NB4 (cell line): ENCODE measurements around the gene SLC16A1.

Source experiments
- MYC ChIP-seq: IDR thresholded peaks from 2 replicates; pipeline ENCODE4 v1.6.1; 2011; ENCODE audit warnings: low read depth, low read length
- POLR2A ChIP-seq: IDR thresholded peaks from 2 replicates; pipeline ENCODE4 v1.6.1; 2011; ENCODE audit warnings: mild to moderate bottlenecking; ENCODE audit not compliant: insufficient read length; ENCODE audit errors: extremely low read depth
- TF ChIP-seq, protein P1 (sequence below): IDR thresholded peaks from one replicate; pipeline ENCODE4 v1.5.1; 2012; ENCODE audit warnings: low read depth, low read length

- TF ChIP-seq, protein P1, sequence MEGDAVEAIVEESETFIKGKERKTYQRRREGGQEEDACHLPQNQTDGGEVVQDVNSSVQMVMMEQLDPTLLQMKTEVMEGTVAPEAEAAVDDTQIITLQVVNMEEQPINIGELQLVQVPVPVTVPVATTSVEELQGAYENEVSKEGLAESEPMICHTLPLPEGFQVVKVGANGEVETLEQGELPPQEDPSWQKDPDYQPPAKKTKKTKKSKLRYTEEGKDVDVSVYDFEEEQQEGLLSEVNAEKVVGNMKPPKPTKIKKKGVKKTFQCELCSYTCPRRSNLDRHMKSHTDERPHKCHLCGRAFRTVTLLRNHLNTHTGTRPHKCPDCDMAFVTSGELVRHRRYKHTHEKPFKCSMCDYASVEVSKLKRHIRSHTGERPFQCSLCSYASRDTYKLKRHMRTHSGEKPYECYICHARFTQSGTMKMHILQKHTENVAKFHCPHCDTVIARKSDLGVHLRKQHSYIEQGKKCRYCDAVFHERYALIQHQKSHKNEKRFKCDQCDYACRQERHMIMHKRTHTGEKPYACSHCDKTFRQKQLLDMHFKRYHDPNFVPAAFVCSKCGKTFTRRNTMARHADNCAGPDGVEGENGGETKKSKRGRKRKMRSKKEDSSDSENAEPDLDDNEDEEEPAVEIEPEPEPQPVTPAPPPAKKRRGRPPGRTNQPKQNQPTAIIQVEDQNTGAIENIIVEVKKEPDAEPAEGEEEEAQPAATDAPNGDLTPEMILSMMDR, result no peak
- TF ChIP-seq POLR2A (no peak), MYC (no peak)
Observed at GRCh38 chr1:112982853-112983536, 27.0 kb upstream of the SLC16A1 start.
